ENCODE results near the gene PPP2R2B. TPM values are rescaled to one million over a fixed set of nuclear protein-coding genes. Genes with fewer than 3 reads are reported as not detected.

Gene PPP2R2B
- total and polyA plus RNA-seq, 2 donors (not counting 3 experiments of a cell fraction or from before 2014, with no cell fraction given): not detected

- intact Hi-C loops (cut with micrococcal nuclease) (no loop called here), dilution Hi-C loops (cut with MboI; ENCODE audit: extremely low pct_ligation_motif_present, low sequenced_read_pairs) (no loop called here)
- Histone ChIP-seq H3K79me2 (ENCODE audit: control insufficient read depth, insufficient read depth, low read length) (no peaks in the 10 kb centered on the region), H3K4me2 (ENCODE audit: insufficient read depth, low read length) (no peak overlapping the region), H3K9me3 (replicated peaks; ENCODE audit: control insufficient read depth, insufficient read depth, low read length) (no peaks in the 10 kb centered on the region), H3K9me1 (replicated peaks; ENCODE audit: control insufficient read depth, extremely low read depth, insufficient read depth, low read length) (no peaks in the 10 kb centered on the region), H4K20me1 (replicated peaks; ENCODE audit: control insufficient read depth, extremely low read depth, insufficient read depth, low read length) (no peaks in the 10 kb centered on the region), H3K27me3 (ENCODE audit: control insufficient read depth in 2 of 2, insufficient read depth in 2 of 2, low read length in 2 of 2) (no peaks in the 10 kb centered on the region), H3K4me1 (ENCODE audit: control insufficient read depth, extremely low read depth, insufficient read depth, low read length) (no peaks in the 10 kb centered on the region), H3K36me3 (ENCODE audit: control insufficient read depth in 2 of 2, extremely low read depth in 1 of 2, insufficient read depth in 2 of 2, low read length in 2 of 2) (no peaks in the 10 kb centered on the region), H3K27ac (ENCODE audit: insufficient read depth, low read depth, low read length) (no peak overlapping the region), H3K9ac (replicated peaks; ENCODE audit: extremely low read depth, insufficient read depth, low read length) (no peak overlapping the region), H2AFZ (ENCODE audit: low read depth, low read length) (no peak overlapping the region), H3K4me3 (replicated peaks in 1 of 3; ENCODE audit: insufficient read depth in 1 of 3, low read depth in 1 of 3, low read length in 3 of 3) (no peak overlapping the region)
- POLR2A ChIA-PET: no interaction called here
- BruUV-seq (replicated peaks): no TSS peak
- FAIRE-seq: no peak
- CTCF ChIA-PET: no interaction called here
- TF ChIP-seq POLR2A (IDR thresholded peaks at IDR 0.05; ENCODE audit: low read depth, low read length) (no peak), GATA2 (IDR thresholded peaks at IDR 0.05; ENCODE audit: insufficient read depth, insufficient read length, low read depth, low read length) (no peak), EZH2 (IDR thresholded peaks at IDR 0.05; ENCODE audit: borderline replicate concordance, low read depth, low read length, severe bottlenecking) (no peak), POLR2AphosphoS5 (IDR thresholded peaks at IDR 0.05; ENCODE audit: insufficient read depth, low read depth, low read length) (no peak), MAX (IDR thresholded peaks at IDR 0.05; ENCODE audit: insufficient read depth, insufficient read length) (no peak), CTCF (IDR thresholded peaks at IDR 0.05; ENCODE audit: extremely low read depth in 1 of 2, insufficient read depth in 1 of 2, low read depth in 1 of 2, low read length in 2 of 2) (no peak), JUN (IDR thresholded peaks at IDR 0.05; ENCODE audit: borderline replicate concordance, insufficient read depth, insufficient read length, low read depth) (no peak), FOS (IDR thresholded peaks at IDR 0.05; ENCODE audit: borderline replicate concordance, insufficient read depth, low read length) (no peak), MYC (IDR thresholded peaks at IDR 0.05; ENCODE audit: low read depth, low read length) (no peak)
- DNase-seq (ENCODE audit: low read depth, low spot score): no peak
These were observed 99.8 kb downstream of the PPP2R2B start for GRCh38 chr5:146778795-146779194.
